Measurements from ENCODE around the gene COL5A1. TPM values are rescaled to one million over a fixed set of nuclear protein-coding genes. Genes with fewer than 3 reads are reported as not detected.
A peak's percentile ranks its signal among the peaks of the same experiment; 100 is the strongest.

The COL5A1 gene
- total RNA-seq, 1 experiment from 2014 or later: 9.5 TPM

GRCh38 chr9:134689321-134690181 lies 47.9 kb downstream of the COL5A1 start:
- no peak overlapping the region for H3K4ac ChIP-seq (ENCODE audit: low read depth, low read length)
- peak overlapping the region in 1 of 3 experiments; percentile 72; a peak in 1 of 7 replicates for H3K27ac Mint-ChIP-seq
- no peak overlapping the region for H2BK5ac ChIP-seq (ENCODE audit: insufficient read length, low read length)
- H2BK15ac ChIP-seq (ENCODE audit: low read depth, low read length): no peak overlapping the region
- H3K9me3 Mint-ChIP-seq: no peaks in the 10 kb centered on the region; a peak in 2 of 5 replicates
- no peak overlapping the region for H3K23ac ChIP-seq (ENCODE audit: insufficient read length, low read depth, low read length)
- peaks cover 0 to 2% (median 2%) of the 10 kb centered on the region in 3 experiments; a peak in 1 of 7 replicates for H3K36me3 Mint-ChIP-seq (ENCODE audit: insufficient read depth in 1 of 3, low read depth in 3 of 3)
- no peak overlapping the region for H2BK120ac ChIP-seq (ENCODE audit: low read depth, low read length, poor library complexity, severe bottlenecking)
- no peak overlapping the region for H3K14ac ChIP-seq (ENCODE audit: insufficient read depth, low read length)
- no peak overlapping the region for H2BK20ac ChIP-seq (ENCODE audit: low read depth, low read length, poor library complexity, severe bottlenecking)
- no peak overlapping the region for H3T11ph ChIP-seq (ENCODE audit: low read length)
- H3K4me1 ChIP-seq (ENCODE audit: insufficient read depth, low read length): no peaks in the 10 kb centered on the region
- no peak overlapping the region for H4K91ac ChIP-seq (ENCODE audit: insufficient read length, low read depth, low read length)
- H3K4me2 ChIP-seq (ENCODE audit: insufficient read depth, insufficient read length, low read length): no peak overlapping the region
- H2BK12ac ChIP-seq (ENCODE audit: insufficient read length, low read depth, low read length): no peak overlapping the region
- no peaks in the 10 kb centered on the region for H3K27me3 ChIP-seq (ENCODE audit: insufficient read depth, low read length)
- H4K20me1 ChIP-seq (ENCODE audit: control insufficient read depth, insufficient read depth, insufficient read length): no peaks in the 10 kb centered on the region
- peak; percentile 84 for DNase-seq
- H4K8ac ChIP-seq (replicated peaks; ENCODE audit: insufficient read length, low read depth, low read length): no peak overlapping the region
- H3K23me2 ChIP-seq (ENCODE audit: insufficient read length, low read depth, low read length, poor library complexity, severe bottlenecking): no peaks in the 10 kb centered on the region
- no peak overlapping the region for H3K56ac ChIP-seq (ENCODE audit: insufficient read length, low read depth, low read length)
- no peaks in the 10 kb centered on the region; a peak in 1 of 4 replicates for H3K4me1 Mint-ChIP-seq
- no peak overlapping the region for H3K18ac ChIP-seq (ENCODE audit: insufficient read length, low read depth, low read length)
- no peak overlapping the region for H4K5ac ChIP-seq (ENCODE audit: insufficient read length, low read depth, low read length)
- no peak overlapping the region for H2AFZ ChIP-seq (ENCODE audit: low read length)
- H2AK5ac ChIP-seq (ENCODE audit: insufficient read length, low read length): no peak overlapping the region
- no peaks in the 10 kb centered on the region for H3K27me3 Mint-ChIP-seq (ENCODE audit: low read depth)
- no CpG with 5 or more reads among the region's 20 CpGs for WGBS (ENCODE audit: extremely low coverage, insufficient read length, low lambda C conversion rate)
- no peaks in the 10 kb centered on the region for H3K9me3 ChIP-seq (ENCODE audit: control insufficient read depth, low read depth, low read length)
- no peaks in the 10 kb centered on the region for H3K79me1 ChIP-seq (ENCODE audit: insufficient read depth, low read depth, low read length, poor library complexity, severe bottlenecking)
- no peak overlapping the region for H3K9ac ChIP-seq (ENCODE audit: extremely low read depth, insufficient read length, low read length)
- no peak overlapping the region for H3K27ac ChIP-seq (ENCODE audit: insufficient read length, low read depth, low read length)
- no peak overlapping the region for H3K4me3 Mint-ChIP-seq
- no peaks in the 10 kb centered on the region for H3K79me2 ChIP-seq (ENCODE audit: insufficient read depth, low read length)
- TF ChIP-seq, protein P1, sequence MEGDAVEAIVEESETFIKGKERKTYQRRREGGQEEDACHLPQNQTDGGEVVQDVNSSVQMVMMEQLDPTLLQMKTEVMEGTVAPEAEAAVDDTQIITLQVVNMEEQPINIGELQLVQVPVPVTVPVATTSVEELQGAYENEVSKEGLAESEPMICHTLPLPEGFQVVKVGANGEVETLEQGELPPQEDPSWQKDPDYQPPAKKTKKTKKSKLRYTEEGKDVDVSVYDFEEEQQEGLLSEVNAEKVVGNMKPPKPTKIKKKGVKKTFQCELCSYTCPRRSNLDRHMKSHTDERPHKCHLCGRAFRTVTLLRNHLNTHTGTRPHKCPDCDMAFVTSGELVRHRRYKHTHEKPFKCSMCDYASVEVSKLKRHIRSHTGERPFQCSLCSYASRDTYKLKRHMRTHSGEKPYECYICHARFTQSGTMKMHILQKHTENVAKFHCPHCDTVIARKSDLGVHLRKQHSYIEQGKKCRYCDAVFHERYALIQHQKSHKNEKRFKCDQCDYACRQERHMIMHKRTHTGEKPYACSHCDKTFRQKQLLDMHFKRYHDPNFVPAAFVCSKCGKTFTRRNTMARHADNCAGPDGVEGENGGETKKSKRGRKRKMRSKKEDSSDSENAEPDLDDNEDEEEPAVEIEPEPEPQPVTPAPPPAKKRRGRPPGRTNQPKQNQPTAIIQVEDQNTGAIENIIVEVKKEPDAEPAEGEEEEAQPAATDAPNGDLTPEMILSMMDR (conservative IDR thresholded peaks at IDR 0.05): peak; percentile 88
